Dedifferentiated amniotic fluid mesenchymal stem cell (primary cell): Measurements from ENCODE around the gene ARL16.

Experiments used
- DNase-seq: peaks from one replicate; pipeline ENCODE4 v3.0.0-alpha.2; 2016; ENCODE audit errors: extremely low spot score

The ARL16 gene

GRCh38 chr17:81666342-81667191, 17.0 kb downstream of the ARL16 start, which contains the start of the genes CCDC137 and OXLD1:
Gene CCDC137 (plus strand): TSS chr17:81666737. CDS start chr17:81666767, 30 bp downstream.
Gene OXLD1 (minus strand): TSS chr17:81666605. CDS start chr17:81666577, 28 bp downstream.
- peak; percentile 97 for DNase-seq

GRCh38 chr17:81666092-81666341, 17.6 kb downstream of the ARL16 start:
- DNase-seq = no peak

GRCh38 chr17:81665205-81666091, 18.1 kb downstream of the ARL16 start:
- no peak for DNase-seq

GRCh38 chr17:81664051-81664470, 19.5 kb downstream of the ARL16 start:
- no peak for DNase-seq

GRCh38 chr17:81662002-81662401, 21.6 kb downstream of the ARL16 start:
- DNase-seq = no peak

DNA sequence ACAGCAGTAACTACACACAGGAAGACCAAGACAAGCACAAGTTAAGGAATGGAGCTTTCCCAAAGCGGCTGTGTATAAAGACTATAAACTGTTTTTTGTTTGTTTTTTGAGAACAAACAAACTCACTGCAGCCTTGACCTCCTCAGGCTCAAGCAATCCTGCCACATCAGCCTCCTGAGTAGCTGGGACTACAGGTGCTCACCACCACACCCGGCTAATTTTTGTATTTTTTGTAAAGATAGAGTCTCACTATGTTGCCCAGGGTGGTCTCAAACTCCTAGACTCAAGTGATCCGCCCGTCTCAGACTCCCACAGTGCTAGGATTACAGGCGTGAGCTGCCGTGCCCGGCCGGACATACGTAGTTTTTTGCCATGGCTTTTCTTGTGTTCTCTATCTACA, 23.2 kb downstream of the ARL16 start:
- no peak for DNase-seq

DNA sequence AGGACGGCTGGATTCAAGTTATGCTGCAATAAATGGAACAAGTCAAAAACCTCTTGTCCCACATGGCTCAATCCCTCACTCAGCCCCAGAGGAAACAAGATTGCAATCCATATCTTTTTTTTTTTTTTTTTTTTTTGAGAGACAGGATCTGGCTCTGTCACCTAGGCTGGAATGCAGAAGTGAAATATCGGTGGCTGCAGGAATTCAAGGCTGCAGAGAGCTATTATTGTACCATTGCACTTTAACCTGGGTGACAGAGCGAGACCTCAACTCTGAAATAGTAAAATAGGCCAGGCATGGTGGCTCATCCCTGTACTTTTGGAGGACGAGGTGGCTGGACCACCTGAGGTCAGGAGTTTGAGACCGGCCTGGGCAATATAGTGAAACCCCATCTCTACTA, 24.6 kb downstream of the ARL16 start:
- DNase-seq = no peak

- DNase-seq = no peak
Observed at GRCh38 chr17:81656835-81657234, 26.8 kb downstream of the ARL16 start.

DNA sequence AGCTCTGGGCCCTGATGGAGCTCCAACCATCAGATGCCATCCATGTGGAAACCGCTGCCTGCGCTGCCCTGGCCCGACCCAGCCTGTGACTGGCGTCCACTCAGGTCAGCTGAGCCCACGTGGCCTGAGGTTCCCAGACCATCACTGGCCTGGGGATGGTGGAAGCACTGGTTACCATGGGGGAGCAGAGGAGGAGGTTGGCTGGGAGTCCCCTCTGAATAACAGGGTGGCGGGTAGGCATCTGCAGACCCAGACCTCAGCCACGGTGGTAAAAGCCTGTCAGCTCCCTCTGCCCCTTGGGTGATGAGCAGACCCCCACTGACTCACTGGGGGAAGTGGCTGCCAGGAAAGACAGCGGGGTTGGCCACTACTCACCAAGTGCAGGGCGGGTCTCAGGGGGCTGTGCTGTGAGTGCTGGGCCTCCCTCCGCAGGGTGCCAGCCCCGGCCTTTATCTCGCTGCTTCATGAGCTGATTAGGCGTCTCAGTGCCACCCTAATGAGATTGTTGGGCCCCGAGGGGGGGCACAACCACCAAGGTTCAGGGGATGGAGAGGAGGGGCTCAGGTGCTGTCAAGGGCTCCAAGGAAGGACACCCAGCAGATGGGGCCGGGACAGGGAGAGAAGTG, 27.4 kb downstream of the ARL16 start, which contains the start of gene PDE6G:
Gene PDE6G, minus strand, starts transcription at position 425 of the 626 bp plus-strand sequence. CDS start 3,237 bp downstream, outside the sequence.
- no peak for DNase-seq

- no peak for DNase-seq
Observed at GRCh38 chr17:81655378-81656117, 28.0 kb downstream of the ARL16 start.

GRCh38 chr17:81652906-81653771, 30.5 kb downstream of the ARL16 start:
- DNase-seq = no peak

DNA sequence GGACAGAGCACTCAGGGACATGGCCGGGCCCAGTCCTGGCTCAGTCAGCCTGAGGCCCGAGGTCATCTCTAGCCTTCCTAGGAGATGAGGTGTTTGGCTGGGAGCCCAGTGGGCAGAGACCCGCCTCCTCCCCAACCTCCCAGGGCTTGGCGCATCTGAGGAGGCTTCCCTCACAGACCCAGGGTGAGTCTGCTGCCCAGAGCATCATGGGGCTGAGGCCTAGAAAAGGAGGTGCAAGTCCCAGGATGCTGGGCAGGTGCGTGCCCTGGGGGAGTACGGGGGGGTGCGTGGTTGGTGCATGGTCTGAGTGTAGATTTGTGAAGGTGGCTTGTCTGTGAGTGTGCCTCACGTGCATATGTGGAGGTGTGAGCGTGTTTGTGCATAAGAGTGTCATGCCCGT, 31.9 kb downstream of the ARL16 start:
- DNase-seq = peak; percentile 16

DNA sequence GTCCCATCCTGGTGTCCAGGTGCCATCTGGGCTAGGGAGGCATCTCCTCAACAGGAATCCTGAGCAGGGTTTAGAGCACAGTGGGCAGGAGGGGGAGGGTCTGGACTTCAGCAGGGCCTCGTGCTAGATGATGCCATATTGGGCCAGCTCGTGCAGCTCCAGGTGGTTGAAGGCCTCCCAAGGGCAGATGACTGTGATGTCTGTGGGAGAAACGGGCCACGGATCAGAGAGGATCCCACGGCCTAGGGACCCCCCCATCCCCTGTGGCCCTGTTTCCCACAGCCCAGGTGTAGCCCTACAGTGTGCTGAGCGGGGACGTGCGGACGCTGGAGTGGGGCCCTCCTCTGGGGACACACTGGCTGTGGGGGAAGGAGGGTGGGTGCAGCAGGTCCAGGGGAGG, 32.6 kb downstream of the ARL16 start:
- no peak for DNase-seq

DNA sequence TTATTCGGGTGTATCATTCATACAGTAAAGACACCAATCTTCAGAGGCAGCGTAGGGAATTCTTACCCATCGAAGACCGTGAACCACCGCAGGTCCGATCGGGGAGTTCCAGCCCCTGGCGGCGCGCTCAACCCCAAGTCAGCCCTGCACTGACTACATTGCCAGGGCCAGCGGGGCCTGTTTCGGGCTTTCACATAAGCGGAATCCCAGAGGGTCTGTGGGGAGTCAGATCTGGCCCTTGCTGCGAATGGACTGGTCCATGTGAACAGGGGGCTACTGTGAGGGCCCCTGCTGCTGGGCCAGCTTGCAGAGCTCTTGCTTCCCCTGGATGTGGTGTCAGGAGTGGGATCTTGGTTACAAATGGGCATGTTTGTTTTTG, 34.9 kb downstream of the ARL16 start:
- no peak for DNase-seq

- DNase-seq = no peak
Observed at GRCh38 chr17:81648013-81648706, 35.4 kb downstream of the ARL16 start.

- DNase-seq = no peak
Observed at GRCh38 chr17:81647640-81648012, 36.0 kb downstream of the ARL16 start.

DNA sequence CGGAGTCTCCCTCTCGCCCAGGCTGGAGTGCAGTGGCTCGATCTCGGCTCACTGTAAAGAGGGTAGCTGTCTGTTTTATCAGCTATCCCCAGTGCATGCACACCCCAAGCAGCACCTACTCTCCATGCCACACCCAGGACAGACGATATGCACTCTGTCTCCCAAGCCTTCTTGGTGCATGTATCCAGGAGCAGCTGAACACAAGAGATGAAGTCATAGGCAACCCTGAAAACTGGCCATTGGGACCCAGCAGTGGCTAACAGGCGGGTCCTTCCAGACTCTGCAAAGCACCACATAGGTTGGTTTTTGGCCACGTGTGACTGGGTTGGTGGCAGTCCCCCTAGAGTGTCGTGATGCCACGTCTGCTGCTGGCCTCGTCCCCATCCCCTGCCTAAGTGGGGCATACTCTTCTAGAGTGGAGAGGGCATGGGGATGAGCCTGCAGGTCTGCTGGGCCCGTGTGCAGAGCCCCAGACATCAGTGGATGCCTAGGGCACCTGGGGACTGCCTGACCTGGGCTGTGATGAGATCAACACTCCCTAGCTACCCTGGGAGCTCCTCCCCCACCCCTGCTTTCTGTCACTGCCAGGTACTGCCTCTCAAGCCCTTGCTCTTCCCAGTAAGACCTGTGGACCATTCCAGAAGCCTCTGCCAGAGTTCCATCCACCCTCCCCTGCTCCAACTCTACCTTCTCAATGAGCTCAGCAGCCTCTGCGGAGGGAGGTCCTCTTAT, 36.6 kb downstream of the ARL16 start:
- DNase-seq = no peak

- no peak for DNase-seq
Observed at GRCh38 chr17:81644976-81645952, 38.3 kb downstream of the ARL16 start.
